HCT116 (cell line): ENCODE results near the gene TSPAN15. TPM values are rescaled to one million over a fixed set of nuclear protein-coding genes. Genes with fewer than 3 reads are reported as not detected.

Source experiments
- ATAC-seq: fragments of 200-7000 bp; cut with Tn5 transposase; 2 replicates; pipeline ENCODE4 v1.9.1; 2020; ENCODE audit warnings: mild to moderate bottlenecking, moderate library complexity
- BruUV-seq: library from RNA; stranded (reverse); fragments of 400-500 nt; replicated peaks from 2 replicates; lab custom pipeline; 2021; lab: Mats Ljungman, UMichigan
- CTCF ChIA-PET: fragments of 300-600 bp; sonication (Branson Sonifier 250); formaldehyde crosslinking; loops from one replicate; lab custom pipeline; 2021; ENCODE audit warnings: antibody characterized with exemption; lab: Charles Lee
- POLR2A ChIA-PET: fragments of 300-600, 350-600 bp; sonication (Branson Sonifier 250); formaldehyde crosslinking; loops from one replicate; lab custom pipeline; 2021; ENCODE audit warnings: antibody characterized with exemption; lab: Charles Lee
- RAD21 ChIA-PET, 2 experiments: fragments of 300-600 bp; sonication (Branson Sonifier 250); formaldehyde crosslinking; loops; one replicate each; lab custom pipeline; 2023; ENCODE audit warnings: low total read pairs in 2 of 2; ENCODE audit not compliant: uncharacterized antibody in 2 of 2, unreplicated experiment in 2 of 2, low non-redundant PET in 1 of 2; lab: Charles Lee
- DNase-seq: peaks from one replicate; pipeline ENCODE4 v3.0.0-alpha.2; 2010; ENCODE audit warnings: low read depth, low spot score
- H2AFZ ChIP-seq: fragments of 200-600 bp; shearing (Covaris generic), sonication (generic); 2 replicates; pipeline ENCODE4 v1.6.1; 2017; ENCODE audit warnings: low read depth, mixed run types, mixed read lengths, antibody characterized with exemption, low read length; ENCODE audit not compliant: poor library complexity, severe bottlenecking
- H3K27ac ChIP-seq: 2 replicates; pipeline ENCODE4 v1.5.1; 2012; ENCODE audit warnings: low read depth, low read length
- H3K27me3 ChIP-seq: fragments of 200-600 bp; sonication (generic); 2 replicates; pipeline ENCODE4 v1.6.1; 2016; ENCODE audit warnings: mixed run types, low read length, mixed read lengths; ENCODE audit not compliant: insufficient read depth
- H3K36me3 ChIP-seq, 2 experiments: fragments of 200-500 bp in 1 of 2; fragments of 200-600 bp in 1 of 2; sonication (Bioruptor generic) in 1 of 2; sonication (generic) in 1 of 2; 2 replicates each; pipeline versions ENCODE4 v1.5.1 to v1.6.1; 2014 to 2016; ENCODE audit warnings: low read length in 2 of 2, inconsistent platforms in 1 of 2, mixed read lengths in 1 of 2, mixed run types in 1 of 2; ENCODE audit not compliant: insufficient read depth in 2 of 2, control insufficient read depth in 1 of 2
- H3K4me1 ChIP-seq, 2 experiments: fragments of 200-600 bp in 1 of 2; sonication (generic) in 1 of 2; 2 replicates each; pipeline versions ENCODE4 v1.5.1 to v1.6.1; 2012 to 2017; ENCODE audit warnings: low read length in 2 of 2, inconsistent platforms in 1 of 2, mild to moderate bottlenecking in 1 of 2, mixed read lengths in 1 of 2, mixed run types in 1 of 2, moderate library complexity in 1 of 2; ENCODE audit not compliant: insufficient read depth in 2 of 2, control insufficient read depth in 1 of 2
- H3K4me2 ChIP-seq: fragments of 200-600 bp; sonication (generic); 2 replicates; pipeline ENCODE4 v1.6.1; 2017; ENCODE audit warnings: mixed run types, low read length, mixed read lengths
- H3K4me3 ChIP-seq, 2 experiments: fragments of 200-600 bp in 1 of 2; sonication (generic) in 1 of 2; replicated peaks in 1 of 2; 2 replicates each; pipeline ENCODE4 v1.5.1; 2011 to 2016; ENCODE audit warnings: low read length in 2 of 2, control low read depth in 1 of 2, low read depth in 1 of 2, mild to moderate bottlenecking in 1 of 2, mixed read lengths in 1 of 2, mixed run types in 1 of 2
- H3K79me2 ChIP-seq: fragments of 200-600 bp; sonication (generic); 2 replicates; pipeline ENCODE4 v1.6.1; 2017; ENCODE audit warnings: mild to moderate bottlenecking, mixed run types, low read length, moderate library complexity, mixed read lengths; ENCODE audit not compliant: insufficient read depth
- H3K9ac ChIP-seq: fragments of 200-600 bp; sonication (generic); 2 replicates; pipeline ENCODE4 v1.6.1; 2016; ENCODE audit warnings: low read length, mixed read lengths
- H3K9me2 ChIP-seq: fragments of 200-600 bp; sonication (generic), shearing (Covaris generic); 2 replicates; pipeline ENCODE4 v1.6.1; 2017; ENCODE audit warnings: mixed run types, mild to moderate bottlenecking, moderate library complexity; ENCODE audit not compliant: insufficient read depth
- H3K9me3 ChIP-seq, 2 experiments: fragments of 200-500 bp in 1 of 2; fragments of 200-600 bp in 1 of 2; sonication (Bioruptor generic) in 1 of 2; sonication (generic) in 1 of 2; 2 replicates each; pipeline ENCODE4 v1.6.1; 2014 to 2017; ENCODE audit warnings: low read length in 2 of 2, mixed read lengths in 2 of 2, inconsistent platforms in 1 of 2, low read depth in 1 of 2, mild to moderate bottlenecking in 1 of 2, mixed run types in 1 of 2, moderate library complexity in 1 of 2; ENCODE audit not compliant: control insufficient read depth in 1 of 2, insufficient read depth in 1 of 2
- H4K20me1 ChIP-seq: fragments of 200-600 bp; sonication (generic), shearing (Covaris generic); 2 replicates; pipeline ENCODE4 v1.6.1; 2017; ENCODE audit warnings: mixed run types, mild to moderate bottlenecking, moderate library complexity; ENCODE audit not compliant: insufficient read depth
- CBX3 ChIP-seq: IDR thresholded peaks from 2 replicates; pipeline ENCODE4 v1.6.1; 2012; ENCODE audit warnings: low read depth
- CEBPB ChIP-seq: IDR thresholded peaks from 2 replicates; pipeline ENCODE4 v1.6.1; 2012; ENCODE audit warnings: low read depth
- EGR1 ChIP-seq: IDR thresholded peaks from 2 replicates; pipeline ENCODE4 v1.6.1; 2012; ENCODE audit warnings: low read depth
- EZH2phosphoT487 ChIP-seq: fragments of 200-600 bp; IDR thresholded peaks from 2 replicates; pipeline ENCODE4 v1.6.1; 2018; ENCODE audit warnings: antibody characterized with exemption, borderline replicate concordance
- FOSL1 ChIP-seq: IDR thresholded peaks from 2 replicates; pipeline ENCODE4 v1.6.1; 2012; ENCODE audit warnings: low read depth
- JUND ChIP-seq: IDR thresholded peaks from 2 replicates; pipeline ENCODE4 v1.6.1; 2012
- POLR2A ChIP-seq: IDR thresholded peaks from 2 replicates; pipeline ENCODE4 v1.7.0; 2011; ENCODE audit warnings: borderline replicate concordance; ENCODE audit not compliant: insufficient read depth, insufficient read length; ENCODE audit errors: extremely low read depth
- POLR2AphosphoS5 ChIP-seq: IDR thresholded peaks from 2 replicates; pipeline ENCODE4 v1.6.1; 2011; ENCODE audit warnings: mild to moderate bottlenecking, low read depth, low read length, moderate library complexity
- RAD21 ChIP-seq: IDR thresholded peaks from 2 replicates; pipeline ENCODE4 v1.6.1; 2012; ENCODE audit warnings: low read depth, mild to moderate bottlenecking
- SIN3A ChIP-seq: IDR thresholded peaks from 2 replicates; pipeline ENCODE4 v1.6.1; 2012; ENCODE audit warnings: low read depth
- SRF ChIP-seq: IDR thresholded peaks from 2 replicates; pipeline ENCODE4 v1.6.1; 2012; ENCODE audit warnings: low read depth
- YY1 ChIP-seq: IDR thresholded peaks from 2 replicates; pipeline ENCODE4 v1.6.1; 2011; ENCODE audit warnings: low read length, low read depth, moderate library complexity, mild to moderate bottlenecking; ENCODE audit not compliant: insufficient replicate concordance; ENCODE audit errors: extremely low read depth
- ZFX ChIP-seq: fragments of 450-650 bp; IDR thresholded peaks from 2 replicates; pipeline ENCODE4 v1.6.1; 2017
- intact Hi-C: fragments of 100-400 bp; cut with micrococcal nuclease; formaldehyde crosslinking; loops from 2 replicates; pipeline ENCODE4 v1.10.0; 2022
- total RNA-seq: library from RNA; stranded (reverse); gene quantifications from one replicate; pipeline ENCODE4 v1.2.1, GENCODE V29; 2021; ENCODE audit not compliant: unreplicated experiment
- TF ChIP-seq, protein P1 (sequence below): IDR thresholded peaks from 2 replicates; pipeline ENCODE4 v1.6.1; 2012
- TF ChIP-seq, protein P2 (sequence below): IDR thresholded peaks from 2 replicates; pipeline ENCODE4 v1.6.1; 2012
- TF ChIP-seq, protein P3 (sequence below): IDR thresholded peaks from 2 replicates; pipeline ENCODE4 v1.6.1; 2012; ENCODE audit warnings: low read depth

Gene TSPAN15
- total RNA-seq, 1 experiment from 2014 or later, result 16.0 TPM

DNA sequence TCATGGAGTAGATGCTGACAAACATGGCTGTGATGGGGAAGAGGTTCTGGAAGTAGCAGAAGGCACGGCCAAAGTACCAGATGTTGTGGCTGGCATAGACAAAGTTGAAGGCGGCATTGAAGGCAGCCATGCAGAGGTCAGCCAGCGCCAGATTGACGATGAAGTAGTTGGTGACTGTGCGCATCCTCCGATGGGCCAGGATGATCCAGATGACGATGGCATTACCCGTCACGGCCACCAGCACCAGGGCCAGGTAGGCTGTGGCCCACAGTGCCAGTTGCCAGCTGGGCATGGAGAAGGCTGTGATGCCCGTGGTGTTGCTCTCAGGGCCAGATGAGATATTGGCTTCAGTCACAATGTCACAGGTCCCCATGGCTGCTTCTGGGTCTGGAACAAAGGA lies 35.3 kb upstream of the TSPAN15 start:
- H2AFZ ChIP-seq, result no peak overlapping the region
- H3K4me2 ChIP-seq, result no peak overlapping the region
- no peaks in the 10 kb centered on the region for H3K9me2 ChIP-seq
- no peak for ATAC-seq
- peaks cover 3 to 15% of the 10 kb centered on the region in 2 experiments; a peak in 2 of 4 replicates for H3K4me1 ChIP-seq
- CTCF ChIA-PET, result no interaction called here
- intact Hi-C loops, result no loop called here
- BruUV-seq, result no TSS peak
- no peak overlapping the region for H3K9ac ChIP-seq
- TF ChIP-seq FOSL1, result no peak
- TF ChIP-seq YY1, result no peak
- TF ChIP-seq POLR2A, result no peak
- TF ChIP-seq, protein P1, sequence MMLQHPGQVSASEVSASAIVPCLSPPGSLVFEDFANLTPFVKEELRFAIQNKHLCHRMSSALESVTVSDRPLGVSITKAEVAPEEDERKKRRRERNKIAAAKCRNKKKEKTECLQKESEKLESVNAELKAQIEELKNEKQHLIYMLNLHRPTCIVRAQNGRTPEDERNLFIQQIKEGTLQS, result no peak
- TF ChIP-seq POLR2AphosphoS5, result no peak
- TF ChIP-seq, all 23 proteins: peak for 0
- no peak overlapping the region for H3K27ac ChIP-seq
- H3K79me2 ChIP-seq, result no peaks in the 10 kb centered on the region
- H3K27me3 ChIP-seq, result no peaks in the 10 kb centered on the region
- RAD21 ChIA-PET, result no interaction called here
- H3K36me3 ChIP-seq, result no peaks in the 10 kb centered on the region
- no peak for DNase-seq
- no peak overlapping the region for H3K4me3 ChIP-seq
- POLR2A ChIA-PET, result no interaction called here
- H4K20me1 ChIP-seq, result no peaks in the 10 kb centered on the region
- H3K9me3 ChIP-seq, result no peaks in the 10 kb centered on the region

DNA sequence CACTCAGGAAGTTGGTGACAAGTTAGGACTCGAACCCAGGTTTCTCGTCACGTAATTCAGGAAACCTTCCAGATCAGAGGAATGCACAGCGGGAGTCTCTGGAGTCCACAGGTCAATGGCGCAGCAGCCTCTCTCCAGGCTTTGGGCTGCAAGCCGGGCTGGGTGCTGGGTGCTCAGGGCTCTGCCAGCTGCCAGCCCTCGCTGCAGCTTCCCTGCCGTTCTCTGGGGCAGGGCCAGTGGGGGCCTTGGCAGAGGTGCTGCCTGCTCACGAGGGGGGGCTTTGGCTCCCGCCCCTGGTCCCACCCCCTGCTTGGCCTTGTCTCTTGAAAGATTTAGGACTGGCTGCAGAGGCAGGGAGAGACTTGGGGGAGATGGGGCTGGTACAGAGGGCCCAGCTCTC lies 34.6 kb upstream of the TSPAN15 start, which contains the start of gene TACR2:
Gene TACR2, minus strand, starts transcription at position 224 of the 400 bp plus-strand sequence. CDS start 595 bp downstream, outside the sequence.
- Histone ChIP-seq H3K4me1 (peaks cover 3 to 15% of the 10 kb centered on the region in 2 experiments; a peak in 2 of 4 replicates), H3K9me2 (no peaks in the 10 kb centered on the region), H3K4me3 (no peak within 1 kb of the TSS), H2AFZ (no peak within 1 kb of the TSS), H3K27me3 (no peaks in the 10 kb centered on the region), H4K20me1 (no peaks in the 10 kb centered on the region), H3K79me2 (no peaks in the 10 kb centered on the region), H3K4me2 (no peak within 1 kb of the TSS), H3K36me3 (no peaks in the 10 kb centered on the region)
- no TSS peak for BruUV-seq
- DNase-seq (no peak), ATAC-seq (no peak)
- RAD21 ChIA-PET, result no interaction called here
- CTCF ChIA-PET, result interaction anchor here (1.4 kb wide), 1 partner anchor 8 kb away, joined by 3 read pairs; no protein-coding TSS in a partner anchor
- POLR2A ChIA-PET, result no interaction called here
- intact Hi-C loops, result no loop called here
- no peak for TF ChIP-seq RAD21
- TF ChIP-seq SRF, result no peak
- TF ChIP-seq EGR1, result no peak
- TF ChIP-seq CEBPB, result no peak
- TF ChIP-seq POLR2AphosphoS5, result no peak
- no peak for TF ChIP-seq FOSL1
- TF ChIP-seq CBX3, result no peak
- TF ChIP-seq JUND, result no peak
- TF ChIP-seq, protein P2, sequence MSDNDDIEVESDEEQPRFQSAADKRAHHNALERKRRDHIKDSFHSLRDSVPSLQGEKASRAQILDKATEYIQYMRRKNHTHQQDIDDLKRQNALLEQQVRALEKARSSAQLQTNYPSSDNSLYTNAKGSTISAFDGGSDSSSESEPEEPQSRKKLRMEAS, result no peak
- no peak for TF ChIP-seq ZFX
- no peak for TF ChIP-seq EZH2phosphoT487
- TF ChIP-seq, protein P3, sequence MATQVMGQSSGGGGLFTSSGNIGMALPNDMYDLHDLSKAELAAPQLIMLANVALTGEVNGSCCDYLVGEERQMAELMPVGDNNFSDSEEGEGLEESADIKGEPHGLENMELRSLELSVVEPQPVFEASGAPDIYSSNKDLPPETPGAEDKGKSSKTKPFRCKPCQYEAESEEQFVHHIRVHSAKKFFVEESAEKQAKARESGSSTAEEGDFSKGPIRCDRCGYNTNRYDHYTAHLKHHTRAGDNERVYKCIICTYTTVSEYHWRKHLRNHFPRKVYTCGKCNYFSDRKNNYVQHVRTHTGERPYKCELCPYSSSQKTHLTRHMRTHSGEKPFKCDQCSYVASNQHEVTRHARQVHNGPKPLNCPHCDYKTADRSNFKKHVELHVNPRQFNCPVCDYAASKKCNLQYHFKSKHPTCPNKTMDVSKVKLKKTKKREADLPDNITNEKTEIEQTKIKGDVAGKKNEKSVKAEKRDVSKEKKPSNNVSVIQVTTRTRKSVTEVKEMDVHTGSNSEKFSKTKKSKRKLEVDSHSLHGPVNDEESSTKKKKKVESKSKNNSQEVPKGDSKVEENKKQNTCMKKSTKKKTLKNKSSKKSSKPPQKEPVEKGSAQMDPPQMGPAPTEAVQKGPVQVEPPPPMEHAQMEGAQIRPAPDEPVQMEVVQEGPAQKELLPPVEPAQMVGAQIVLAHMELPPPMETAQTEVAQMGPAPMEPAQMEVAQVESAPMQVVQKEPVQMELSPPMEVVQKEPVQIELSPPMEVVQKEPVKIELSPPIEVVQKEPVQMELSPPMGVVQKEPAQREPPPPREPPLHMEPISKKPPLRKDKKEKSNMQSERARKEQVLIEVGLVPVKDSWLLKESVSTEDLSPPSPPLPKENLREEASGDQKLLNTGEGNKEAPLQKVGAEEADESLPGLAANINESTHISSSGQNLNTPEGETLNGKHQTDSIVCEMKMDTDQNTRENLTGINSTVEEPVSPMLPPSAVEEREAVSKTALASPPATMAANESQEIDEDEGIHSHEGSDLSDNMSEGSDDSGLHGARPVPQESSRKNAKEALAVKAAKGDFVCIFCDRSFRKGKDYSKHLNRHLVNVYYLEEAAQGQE, result no peak
- TF ChIP-seq SIN3A, result no peak
- TF ChIP-seq, all 23 proteins: peak for 0
- Histone ChIP-seq H3K9me3 (no peaks in the 10 kb centered on the region), H3K9ac (no peak within 1 kb of the TSS), H3K27ac (no peak within 1 kb of the TSS)
